ENCODE measurements around the gene PRPS1L1. TPM values are rescaled to one million over a fixed set of nuclear protein-coding genes. Genes with fewer than 3 reads are reported as not detected.

The PRPS1L1 gene
- total RNA-seq, 1 experiment from 2014 or later: not detected

DNA sequence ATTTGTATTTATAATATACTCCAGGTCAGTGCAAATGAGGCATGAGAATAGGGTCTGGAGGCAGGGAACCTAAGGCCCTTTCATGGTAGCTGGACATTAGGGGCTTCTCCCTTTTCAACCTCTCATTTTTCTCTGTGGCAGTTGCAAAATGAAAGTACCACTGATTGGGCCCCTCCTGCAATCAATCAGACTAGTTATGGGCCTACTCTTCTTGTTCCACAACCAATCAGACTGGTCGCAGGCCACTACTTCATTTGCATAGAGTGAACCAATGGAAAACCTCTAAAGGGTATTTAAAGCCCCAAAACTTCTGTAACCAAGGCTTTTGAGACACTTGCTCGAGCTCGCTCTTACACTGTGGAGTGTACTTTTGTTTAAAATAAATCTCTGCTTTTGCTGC, 10.0 kb upstream of the PRPS1L1 start:
- Histone ChIP-seq H3K4me3 (no peak overlapping the region), H3K36me3 (no peaks in the 10 kb centered on the region), H3K9me3 (replicated peaks) (no peaks in the 10 kb centered on the region), H3K4me1 (replicated peaks) (peaks cover 17% of the 10 kb centered on the region), H3K27me3 (replicated peaks) (no peaks in the 10 kb centered on the region), H3K27ac (no peak overlapping the region)
- DNase-seq (ENCODE audit: low read depth in 1 of 2, low spot score in 2 of 2): no peak

GRCh38 chr7:18036783-18037182, 9.1 kb upstream of the PRPS1L1 start:
- H3K36me3 ChIP-seq: no peaks in the 10 kb centered on the region
- H3K9me3 ChIP-seq (replicated peaks): no peaks in the 10 kb centered on the region
- H3K4me1 ChIP-seq (replicated peaks): peaks cover 17% of the 10 kb centered on the region

GRCh38 chr7:18030758-18031157, 3.1 kb upstream of the PRPS1L1 start:
- Histone ChIP-seq H3K27me3 (replicated peaks) (no peaks in the 10 kb centered on the region), H3K4me3 (no peak overlapping the region), H3K4me1 (replicated peaks) (no peaks in the 10 kb centered on the region; the same call in 1 of the 2 replicates), H3K27ac (no peak overlapping the region), H3K9me3 (replicated peaks) (no peaks in the 10 kb centered on the region), H3K36me3 (no peaks in the 10 kb centered on the region)
- no peak for DNase-seq (ENCODE audit: low read depth in 1 of 2, low spot score in 2 of 2)

More at GRCh38 chr7:18036783-18037182, 9.1 kb upstream of the PRPS1L1 start:
- Histone ChIP-seq H3K27me3 (replicated peaks) (no peaks in the 10 kb centered on the region), H3K27ac (no peak overlapping the region), H3K4me3 (no peak overlapping the region)
- DNase-seq (ENCODE audit: low read depth in 1 of 2, low spot score in 2 of 2): no peak

GRCh38 chr7:18020138-18020715, 7.4 kb downstream of the PRPS1L1 start:
- Histone ChIP-seq H3K4me3 (no peak overlapping the region), H3K27ac (peak overlapping the region; percentile 87), H3K9me3 (replicated peaks) (peaks cover 6% of the 10 kb centered on the region; the same call in 1 of the 2 replicates), H3K36me3 (no peaks in the 10 kb centered on the region), H3K27me3 (replicated peaks) (no peaks in the 10 kb centered on the region), H3K4me1 (replicated peaks) (peaks cover 24% of the 10 kb centered on the region)
- no peak for DNase-seq (ENCODE audit: low read depth in 1 of 2, low spot score in 2 of 2)

GRCh38 chr7:18019555-18019954, 8.1 kb downstream of the PRPS1L1 start:
- H3K27ac ChIP-seq: peak overlapping the region; percentile 87
- no peaks in the 10 kb centered on the region for H3K36me3 ChIP-seq
- peaks cover 30% of the 10 kb centered on the region for H3K4me1 ChIP-seq (replicated peaks)
- H3K27me3 ChIP-seq (replicated peaks): no peaks in the 10 kb centered on the region
- no peak overlapping the region for H3K4me3 ChIP-seq
- H3K9me3 ChIP-seq (replicated peaks): peaks cover 6% of the 10 kb centered on the region; the same call in 1 of the 2 replicates
- peak in 1 of 2 experiments; percentile 87 for DNase-seq (ENCODE audit: low read depth in 1 of 2, low spot score in 2 of 2)

DNA sequence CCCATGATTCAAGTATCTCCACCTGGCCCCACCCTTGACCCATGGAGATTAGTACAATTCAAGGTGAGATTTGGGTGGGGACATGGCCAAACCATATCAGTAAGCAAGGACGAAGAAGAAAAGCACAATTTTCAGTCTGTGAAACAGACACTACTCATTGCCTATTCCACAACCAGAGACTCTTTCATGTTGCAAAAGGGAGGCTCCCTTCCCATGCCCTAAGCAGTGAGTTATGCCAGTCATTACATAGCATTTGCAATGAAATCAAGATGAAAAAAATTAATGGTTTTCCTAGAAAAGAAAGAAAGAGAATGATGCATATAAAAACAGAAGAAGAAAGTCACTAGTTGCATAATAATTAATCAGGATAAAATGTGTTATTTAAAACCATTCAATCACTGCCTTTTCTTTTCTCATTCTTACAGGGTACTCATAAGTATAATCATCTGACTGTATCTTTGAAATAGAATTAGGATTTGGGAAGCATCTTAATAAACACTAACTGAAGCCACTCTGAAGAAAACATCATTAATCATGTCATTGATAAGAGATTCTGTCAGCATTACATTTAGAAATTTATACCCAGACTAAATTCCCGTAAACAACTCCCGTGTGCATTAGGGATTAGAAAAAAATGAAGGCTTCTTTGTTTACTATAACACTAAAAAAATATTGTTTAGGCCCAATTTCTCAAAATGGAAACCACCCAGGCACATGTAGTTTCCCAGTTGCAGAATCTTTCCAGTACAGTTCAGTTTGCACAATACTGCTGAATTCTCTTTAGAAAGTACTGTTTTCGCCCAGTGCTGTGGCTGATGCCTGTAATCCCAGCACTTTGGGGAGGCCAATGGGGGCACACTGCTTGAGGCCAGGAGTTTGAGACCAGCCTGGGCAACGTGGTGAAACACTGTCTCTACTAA, 9.1 kb downstream of the PRPS1L1 start:
- peak overlapping the region; percentile 87 for H3K27ac ChIP-seq
- peaks cover 40% of the 10 kb centered on the region for H3K4me1 ChIP-seq (replicated peaks)
- H3K36me3 ChIP-seq: no peaks in the 10 kb centered on the region
- H3K27me3 ChIP-seq (replicated peaks): no peaks in the 10 kb centered on the region
- no peak for DNase-seq (ENCODE audit: low read depth in 1 of 2, low spot score in 2 of 2)
- H3K9me3 ChIP-seq (replicated peaks): peaks cover 6% of the 10 kb centered on the region; the same call in 1 of the 2 replicates
- no peak overlapping the region for H3K4me3 ChIP-seq

- DNase-seq (ENCODE audit: low read depth in 1 of 2, low spot score in 2 of 2): no peak
- Histone ChIP-seq H3K27me3 (replicated peaks) (no peaks in the 10 kb centered on the region), H3K4me1 (replicated peaks) (peaks cover 45% of the 10 kb centered on the region), H3K27ac (no peak overlapping the region), H3K4me3 (no peak overlapping the region), H3K36me3 (no peaks in the 10 kb centered on the region), H3K9me3 (replicated peaks) (peaks cover 6% of the 10 kb centered on the region; the same call in 1 of the 2 replicates)
Observed at GRCh38 chr7:18016547-18017444, 10.8 kb downstream of the PRPS1L1 start.

- Histone ChIP-seq H3K27ac (peak overlapping the region; percentile 74), H3K9me3 (replicated peaks) (no peaks in the 10 kb centered on the region; the same call in 1 of the 2 replicates), H3K27me3 (replicated peaks) (no peaks in the 10 kb centered on the region), H3K36me3 (no peaks in the 10 kb centered on the region), H3K4me1 (replicated peaks) (peaks cover 26% of the 10 kb centered on the region), H3K4me3 (no peak overlapping the region)
- DNase-seq (ENCODE audit: low read depth in 1 of 2, low spot score in 2 of 2): peak in 1 of 2 experiments; percentile 68
Observed at GRCh38 chr7:18013936-18014335, 13.7 kb downstream of the PRPS1L1 start.

DNA sequence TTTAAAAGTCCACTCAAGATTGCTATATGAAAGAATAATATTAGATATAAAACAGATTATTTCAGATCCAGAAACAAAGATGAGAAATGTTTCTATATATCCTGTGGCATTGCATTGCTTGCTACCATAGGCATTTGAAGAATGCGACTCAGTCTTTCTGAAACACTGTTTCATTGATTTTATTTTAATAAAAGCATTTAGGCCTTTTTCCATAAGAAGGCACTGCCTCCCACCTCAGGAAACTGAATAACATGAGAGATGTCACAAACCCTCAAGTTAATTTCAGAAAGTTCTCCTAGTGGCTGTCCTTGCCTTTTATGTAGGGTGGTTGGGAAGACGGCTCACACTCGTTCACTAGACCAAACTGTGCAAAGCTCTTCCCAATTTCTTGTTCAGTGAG, 23.3 kb downstream of the PRPS1L1 start:
- DNase-seq (ENCODE audit: low read depth in 1 of 2, low spot score in 2 of 2): no peak
- Histone ChIP-seq H3K36me3 (no peaks in the 10 kb centered on the region), H3K27me3 (replicated peaks) (no peaks in the 10 kb centered on the region), H3K9me3 (replicated peaks) (no peaks in the 10 kb centered on the region), H3K4me3 (no peak overlapping the region), H3K4me1 (replicated peaks) (no peaks in the 10 kb centered on the region), H3K27ac (no peak overlapping the region)

GRCh38 chr7:18003286-18003994, 24.2 kb downstream of the PRPS1L1 start:
- Histone ChIP-seq H3K27ac (no peak overlapping the region), H3K9me3 (replicated peaks) (no peaks in the 10 kb centered on the region), H3K4me1 (replicated peaks) (no peaks in the 10 kb centered on the region), H3K36me3 (no peaks in the 10 kb centered on the region), H3K27me3 (replicated peaks) (no peaks in the 10 kb centered on the region), H3K4me3 (no peak overlapping the region)
- no peak for DNase-seq (ENCODE audit: low read depth in 1 of 2, low spot score in 2 of 2)

GRCh38 chr7:17998692-17999091, 29.0 kb downstream of the PRPS1L1 start:
- H3K4me3 ChIP-seq: no peak overlapping the region
- no peaks in the 10 kb centered on the region for H3K27me3 ChIP-seq (replicated peaks)
- H3K27ac ChIP-seq: no peak overlapping the region
- no peaks in the 10 kb centered on the region for H3K36me3 ChIP-seq
- no peaks in the 10 kb centered on the region for H3K4me1 ChIP-seq (replicated peaks)
- no peak for DNase-seq (ENCODE audit: low read depth in 1 of 2, low spot score in 2 of 2)
- no peaks in the 10 kb centered on the region for H3K9me3 ChIP-seq (replicated peaks)

GRCh38 chr7:17996442-17997223, 31.0 kb downstream of the PRPS1L1 start:
- DNase-seq (ENCODE audit: low read depth in 1 of 2, low spot score in 2 of 2): no peak
- Histone ChIP-seq H3K4me3 (no peak overlapping the region), H3K9me3 (replicated peaks) (no peaks in the 10 kb centered on the region)

More at GRCh38 chr7:17996442-17997223, 31.0 kb downstream of the PRPS1L1 start:
- H3K27me3 ChIP-seq (replicated peaks): no peaks in the 10 kb centered on the region
- no peaks in the 10 kb centered on the region for H3K36me3 ChIP-seq
- no peaks in the 10 kb centered on the region for H3K4me1 ChIP-seq (replicated peaks)
- no peak overlapping the region for H3K27ac ChIP-seq

Data from SJSA1 (cell line).